HG03095 (cell line): ENCODE data around the gene COG5.
A peak's percentile ranks its signal among the peaks of the same experiment; 100 is the strongest.

Source experiments
- ATAC-seq: cut with Tn5 transposase; IDR thresholded peaks from one replicate; pipeline ENCODE4 v1.9.1; 2021; ENCODE audit warnings: moderate library complexity; ENCODE audit not compliant: unreplicated experiment

COG5 gene

GRCh38 chr7:107563775-107564552, at the start of gene COG5, which contains the start of gene DUS4L:
Gene COG5, minus strand, starts transcription at chr7:107563920. Its CDS starts 24 bp downstream, at chr7:107563896.
Gene DUS4L, plus strand, starts transcription at chr7:107563971. Its CDS starts 3,100 bp downstream, at chr7:107567071.
- ATAC-seq = peak; percentile 95

- no peak for ATAC-seq
These were observed 49.7 kb upstream of the COG5 start for GRCh38 chr7:107613439-107613838.

GRCh38 chr7:107610323-107610722, 46.6 kb upstream of the COG5 start:
- ATAC-seq = no peak

DNA sequence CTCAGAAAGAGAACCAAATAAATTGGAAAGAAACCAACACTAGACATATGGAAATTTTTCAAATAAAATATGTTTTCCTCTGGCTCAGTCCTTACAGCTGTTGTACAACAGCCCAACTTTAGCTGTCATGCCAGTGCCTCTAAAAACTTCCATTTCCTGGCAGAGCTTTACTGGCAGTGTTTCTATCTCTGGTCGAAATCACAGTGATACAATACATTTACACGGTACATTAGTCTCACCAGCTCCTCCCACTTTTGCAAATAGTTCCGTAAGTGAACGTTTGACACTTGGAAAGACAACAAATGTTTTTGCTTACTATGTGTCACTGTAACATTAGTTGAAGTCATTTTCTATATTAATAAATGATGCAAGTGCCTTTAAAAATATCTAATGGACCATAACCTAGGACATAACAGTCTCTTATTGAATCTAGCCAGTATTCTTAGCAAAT, 46.1 kb upstream of the COG5 start:
- no peak for ATAC-seq

GRCh38 chr7:107606303-107606702, 42.6 kb upstream of the COG5 start:
- no peak for ATAC-seq

DNA sequence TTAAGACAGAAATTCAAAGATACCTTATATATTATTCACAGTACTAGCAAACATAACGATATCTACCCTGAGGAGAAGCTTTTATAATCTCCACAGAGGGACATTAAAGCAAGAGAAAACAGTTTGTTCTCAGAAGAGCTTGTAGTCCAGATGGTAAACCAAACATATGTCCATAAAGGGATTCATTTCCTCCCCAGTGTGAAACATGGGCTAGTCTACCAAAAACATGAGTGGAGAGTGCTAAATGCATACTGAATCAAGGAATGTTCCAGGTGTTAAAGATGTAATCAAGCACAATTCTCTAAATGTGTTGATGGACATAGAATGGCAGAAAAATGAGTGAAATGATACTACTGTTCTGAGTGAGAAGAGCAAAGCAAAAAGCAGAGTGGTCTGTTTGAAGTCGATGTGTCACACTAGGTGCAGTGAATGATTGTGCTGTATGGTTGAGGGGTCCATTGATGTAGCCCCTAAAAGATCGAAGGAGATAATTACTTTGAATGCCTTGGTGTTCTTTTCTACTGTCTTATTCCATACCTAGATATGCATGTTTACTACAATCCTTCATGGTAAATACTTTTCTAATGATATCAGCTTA, 41.6 kb upstream of the COG5 start:
- no peak for ATAC-seq

GRCh38 chr7:107600816-107601215, 37.1 kb upstream of the COG5 start:
- ATAC-seq = no peak

GRCh38 chr7:107599262-107599661, 35.5 kb upstream of the COG5 start:
- ATAC-seq = no peak

DNA sequence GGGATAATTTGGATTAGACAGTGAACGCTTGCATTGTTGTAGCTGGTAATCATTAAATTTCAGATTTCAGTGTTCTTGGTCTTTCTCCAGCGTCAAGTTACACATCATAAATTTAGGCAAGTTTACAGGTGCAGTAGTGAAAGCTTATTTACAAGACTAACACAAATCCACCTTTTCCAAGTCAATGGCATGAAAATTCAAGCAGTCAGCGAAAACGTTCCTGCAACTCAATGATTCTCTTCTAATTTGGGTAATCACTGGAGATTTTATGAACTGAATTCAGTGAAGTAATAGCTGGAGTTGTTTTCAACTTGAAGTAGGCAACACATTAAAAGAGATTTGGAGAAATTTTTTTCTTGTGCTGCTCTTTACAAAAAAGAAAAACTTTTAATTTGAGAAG, 34.2 kb upstream of the COG5 start:
- no peak for ATAC-seq

DNA sequence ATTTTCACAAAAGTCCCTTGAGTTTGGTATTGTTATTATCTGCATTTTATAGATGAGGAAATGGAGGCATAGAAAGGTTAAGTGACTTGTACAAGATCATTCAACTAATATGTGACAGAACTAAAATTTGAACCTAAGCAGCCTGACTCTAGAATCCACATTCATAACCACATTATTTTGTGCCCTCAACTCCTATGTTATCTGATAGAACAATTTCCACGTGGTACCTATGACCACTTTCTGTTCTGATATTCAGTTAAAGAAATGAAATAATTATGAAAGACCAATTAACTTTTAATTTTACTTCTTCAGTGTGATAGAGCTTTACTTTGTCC, 33.8 kb upstream of the COG5 start:
- no peak for ATAC-seq

DNA sequence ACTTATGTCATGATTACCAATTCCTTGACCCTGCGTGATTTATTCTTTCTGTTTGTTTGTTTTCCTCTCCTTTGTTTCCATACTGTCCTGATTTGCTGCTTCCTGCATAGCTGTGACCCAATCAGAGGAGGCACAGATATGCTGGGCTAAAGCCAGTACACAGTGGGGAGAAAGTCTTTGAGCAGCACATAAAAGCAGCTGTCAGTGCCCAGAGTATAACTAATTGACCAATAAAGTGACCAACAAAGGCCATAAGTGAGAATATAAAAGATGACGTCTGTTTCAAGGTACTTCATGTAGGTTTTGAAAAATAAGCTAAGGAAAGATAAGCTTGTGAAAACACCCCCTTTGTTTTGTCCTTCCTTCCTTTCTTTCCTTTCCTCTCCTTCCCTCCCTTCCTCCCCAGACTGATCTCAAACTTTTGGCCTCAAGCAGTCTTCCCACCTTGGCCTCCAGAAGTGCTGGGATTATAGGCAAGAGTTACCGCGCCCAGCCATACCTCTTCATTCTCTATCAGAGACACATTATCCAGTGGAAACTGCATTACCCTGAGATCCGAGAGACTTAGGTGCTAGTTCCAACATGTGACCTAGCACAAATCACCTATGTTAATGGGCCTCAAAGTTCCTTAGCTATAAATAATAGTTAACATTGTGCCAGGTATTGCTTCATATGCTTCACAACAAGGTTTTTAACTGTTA, 33.3 kb upstream of the COG5 start:
- ATAC-seq = no peak

GRCh38 chr7:107594961-107595737, 31.4 kb upstream of the COG5 start:
- no peak for ATAC-seq

- ATAC-seq = no peak
These were observed 29.3 kb upstream of the COG5 start for GRCh38 chr7:107593025-107593410.

DNA sequence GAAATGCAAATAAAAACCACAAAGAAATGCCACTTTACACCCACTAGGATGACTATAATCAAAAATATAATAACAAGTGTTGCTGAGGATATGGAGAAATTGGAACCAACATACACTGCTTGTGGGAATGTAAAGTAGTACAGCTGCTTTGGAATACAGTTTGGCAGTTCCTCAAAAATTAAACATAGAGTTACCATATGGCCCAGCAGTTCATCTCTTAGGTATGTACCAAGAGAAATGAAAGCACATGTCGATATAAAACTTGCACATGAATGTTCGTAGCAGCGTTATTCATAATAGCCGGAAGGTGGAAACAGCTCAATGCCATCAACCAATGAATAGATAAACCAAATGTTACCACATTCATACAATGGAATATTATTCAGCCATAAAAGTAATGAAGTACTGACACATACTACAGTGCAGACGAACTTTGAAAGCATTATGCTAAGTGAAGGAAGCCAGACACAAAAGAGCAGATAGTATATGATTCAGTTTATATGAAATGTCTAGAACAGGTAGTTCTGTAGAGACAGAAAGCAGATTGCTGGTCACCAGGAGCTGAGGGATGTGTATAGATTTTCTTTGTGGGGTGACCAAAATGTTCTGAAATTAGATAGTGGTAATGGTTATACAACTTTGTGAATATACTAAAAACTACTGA, 28.8 kb upstream of the COG5 start:
- no peak for ATAC-seq

DNA sequence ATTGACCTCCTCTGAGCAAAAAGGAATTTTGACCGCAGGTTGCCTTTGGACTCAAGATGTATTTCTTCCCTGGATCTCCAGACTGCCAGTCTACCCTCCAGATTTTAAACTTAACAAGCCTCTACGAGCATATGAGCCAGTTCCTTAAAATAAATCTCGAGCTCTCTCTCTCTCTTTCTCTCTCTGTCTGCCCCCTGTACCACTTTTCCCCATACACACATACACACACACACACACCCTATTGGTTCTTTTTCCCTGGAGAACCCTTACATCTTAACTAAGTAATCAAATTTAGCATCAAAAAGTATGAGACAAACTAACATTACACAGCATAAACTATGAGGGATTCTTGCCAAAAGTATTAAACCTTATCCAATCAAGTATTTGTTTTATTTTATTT, 27.7 kb upstream of the COG5 start:
- ATAC-seq = no peak

GRCh38 chr7:107588529-107589130, 24.9 kb upstream of the COG5 start:
- no peak for ATAC-seq

- ATAC-seq = no peak
These were observed 21.0 kb upstream of the COG5 start for GRCh38 chr7:107584716-107585115.

DNA sequence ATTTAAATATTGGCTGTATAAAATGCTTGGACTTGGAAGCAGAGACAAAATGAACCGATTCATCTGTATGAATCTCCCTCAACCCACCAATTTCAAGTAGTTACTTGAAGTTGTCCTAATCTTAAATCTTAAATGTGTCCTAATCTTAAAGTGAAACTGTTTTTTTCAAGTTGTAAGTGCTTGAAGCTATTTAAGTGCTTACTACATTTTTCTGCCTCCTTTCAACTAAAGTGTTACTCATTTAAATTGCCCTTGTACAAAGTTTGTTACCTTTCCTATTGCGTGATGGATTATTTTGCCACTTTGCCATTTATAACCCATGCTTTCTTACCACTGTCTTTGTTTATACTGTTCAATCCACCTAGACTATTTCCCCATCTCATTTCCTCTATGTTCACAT, 19.2 kb upstream of the COG5 start:
- ATAC-seq = no peak

DNA sequence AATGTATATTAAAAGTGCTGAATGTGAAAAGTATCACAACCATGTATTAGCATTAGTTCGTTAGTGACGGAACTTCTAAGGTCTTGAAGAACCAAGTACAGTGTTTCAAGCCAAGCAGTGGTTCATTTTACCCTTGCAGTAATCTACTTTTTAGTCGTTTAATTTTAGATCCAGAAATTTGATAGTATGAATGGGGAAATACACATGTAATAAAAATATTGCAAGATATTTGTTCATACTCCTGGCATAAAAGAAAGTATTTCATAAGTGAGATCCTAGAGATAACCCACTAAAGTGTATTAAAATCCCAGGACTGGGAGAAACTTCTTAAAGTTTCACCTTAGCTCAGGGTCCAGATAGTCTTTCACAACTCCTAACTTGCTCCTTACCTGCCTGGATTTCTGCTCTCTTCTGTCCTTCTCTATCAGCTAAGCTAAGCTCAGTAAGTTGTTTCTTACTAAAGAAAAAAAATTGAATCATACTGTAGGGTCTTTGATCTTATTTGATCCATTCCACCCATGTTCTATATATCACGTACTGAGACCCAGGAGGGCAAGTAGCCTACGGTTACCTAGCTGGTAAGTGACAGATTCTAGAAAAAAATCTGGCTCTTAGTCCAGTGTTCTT, 17.8 kb upstream of the COG5 start:
- no peak for ATAC-seq
